Activated T-helper 1 cell treated with anti-CD3 and anti-CD28 coated beads, Interleukin-2, amount 50 U/mL, for 16 hours (primary cell): Measurements from ENCODE around the gene RSF1.

Experiments used
- DNase-seq, 2 donors: peaks; one replicate each; pipeline ENCODE4 v3.0.0-alpha.2; 2020; ENCODE audit warnings: low read depth in 1 of 2, low spot score in 1 of 2

The RSF1 gene

DNA sequence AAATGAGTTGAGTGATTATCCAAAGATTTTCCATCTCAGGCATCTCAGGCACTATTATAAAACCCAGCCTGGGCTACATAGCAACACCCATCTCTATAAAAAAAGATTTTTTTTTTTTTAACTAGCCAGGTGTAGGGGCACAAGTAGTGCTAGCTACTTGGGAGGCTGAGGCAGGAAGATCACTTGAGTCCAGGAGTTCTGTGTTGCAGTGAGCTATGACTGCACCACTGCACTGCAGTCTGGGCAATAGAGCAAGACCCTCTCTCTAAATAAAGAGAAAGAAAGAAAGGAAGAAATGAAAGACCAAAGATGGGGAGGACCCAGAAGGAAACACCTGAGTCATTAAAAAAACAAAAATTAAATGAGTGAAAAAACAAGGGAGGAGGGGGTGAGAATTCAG lies 14.1 kb downstream of the RSF1 start:
- no peak for DNase-seq

DNA sequence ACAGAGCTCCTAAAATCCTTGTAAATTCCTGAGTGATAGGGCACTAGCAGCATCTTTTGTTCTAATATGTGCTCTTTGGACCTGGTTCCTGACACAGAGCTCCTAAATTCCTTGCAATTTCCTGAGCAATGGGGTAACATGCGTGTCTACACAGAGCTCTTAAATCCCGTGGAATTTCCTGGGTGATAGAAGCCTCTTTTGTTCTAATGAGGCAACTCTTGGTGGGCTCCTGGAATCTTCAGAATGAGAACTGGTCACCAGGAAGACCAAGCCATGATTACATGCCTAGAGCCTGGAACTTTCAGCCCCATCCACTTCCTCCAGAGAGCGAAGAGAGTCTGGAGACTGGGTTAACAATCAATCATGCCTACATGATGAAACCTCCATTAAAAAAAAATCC lies 19.0 kb downstream of the RSF1 start:
- DNase-seq, result no peak

DNA sequence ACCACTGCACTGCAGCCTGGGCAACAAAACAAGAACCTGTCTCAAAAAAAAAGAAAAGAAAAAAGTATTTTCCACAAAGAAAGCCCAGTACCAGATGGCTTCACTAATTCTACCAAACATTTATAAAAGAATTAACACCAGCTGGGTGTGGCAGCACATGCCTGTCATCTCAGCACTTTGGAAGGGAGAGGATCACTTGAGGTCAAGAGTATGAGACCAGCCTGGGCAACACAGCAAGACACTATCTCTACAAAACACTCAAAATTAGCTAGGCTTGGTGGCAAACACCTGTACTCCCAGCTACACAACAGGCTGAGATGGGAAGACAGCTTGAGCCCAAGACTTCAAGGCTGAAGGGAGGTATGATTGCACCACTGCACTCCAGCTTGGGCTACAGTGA lies 20.1 kb downstream of the RSF1 start:
- no peak for DNase-seq

DNA sequence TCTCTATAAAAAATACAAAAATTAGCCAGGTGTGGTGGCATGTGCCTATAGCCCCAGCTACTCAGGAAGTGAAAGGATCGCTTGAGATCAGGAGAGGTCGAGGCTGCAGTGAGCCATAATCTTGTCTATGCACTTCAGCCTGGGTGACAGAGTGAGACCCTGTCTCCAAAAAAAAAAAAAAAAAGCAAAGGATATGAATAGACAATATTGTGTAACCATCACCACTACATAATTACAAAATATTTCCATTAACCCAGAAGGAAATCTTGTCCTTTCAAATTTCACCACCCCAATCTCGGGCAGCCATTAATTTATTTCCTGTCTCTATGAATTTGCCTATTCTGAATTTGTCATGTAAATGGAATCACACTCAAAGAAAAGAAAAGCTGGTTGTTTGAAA lies 21.2 kb downstream of the RSF1 start:
- DNase-seq, result no peak

DNA sequence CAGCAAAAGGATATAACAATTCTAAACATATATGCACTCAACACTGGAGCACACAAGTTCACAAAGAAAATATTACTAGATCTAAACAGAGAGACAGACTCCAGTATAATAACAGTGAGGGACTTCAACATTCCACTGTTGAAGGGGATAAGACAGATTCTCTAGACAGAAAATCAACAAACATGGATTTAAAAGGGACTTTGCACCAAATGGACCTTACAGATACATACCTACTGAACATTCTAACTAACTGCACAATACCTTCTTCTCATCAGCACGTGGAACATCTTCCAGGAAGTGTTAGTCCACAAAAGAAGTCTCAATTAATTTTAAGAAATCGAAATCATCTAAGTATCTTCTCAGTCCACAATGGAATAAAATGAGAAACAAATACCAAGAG lies 26.6 kb downstream of the RSF1 start:
- DNase-seq, result no peak

DNA sequence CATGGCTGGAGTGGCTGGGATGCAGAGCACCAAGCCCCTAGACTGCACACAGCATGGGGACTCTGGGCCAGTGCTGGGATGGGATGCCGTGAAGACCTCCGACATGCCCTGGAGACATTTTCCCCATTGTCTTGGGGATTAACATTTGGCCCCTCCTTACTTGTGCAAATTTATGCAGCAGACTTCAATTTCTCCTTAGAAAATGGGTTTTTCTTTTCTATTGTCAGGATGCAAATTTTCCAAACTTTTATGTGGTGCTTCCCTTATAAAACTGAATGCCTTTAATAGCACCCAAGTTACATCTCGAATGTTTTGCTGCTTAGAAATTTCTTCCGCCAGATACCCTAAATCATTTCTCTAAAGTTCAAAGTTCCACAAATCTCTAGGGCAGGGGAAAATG lies 29.2 kb downstream of the RSF1 start:
- no peak for DNase-seq

DNA sequence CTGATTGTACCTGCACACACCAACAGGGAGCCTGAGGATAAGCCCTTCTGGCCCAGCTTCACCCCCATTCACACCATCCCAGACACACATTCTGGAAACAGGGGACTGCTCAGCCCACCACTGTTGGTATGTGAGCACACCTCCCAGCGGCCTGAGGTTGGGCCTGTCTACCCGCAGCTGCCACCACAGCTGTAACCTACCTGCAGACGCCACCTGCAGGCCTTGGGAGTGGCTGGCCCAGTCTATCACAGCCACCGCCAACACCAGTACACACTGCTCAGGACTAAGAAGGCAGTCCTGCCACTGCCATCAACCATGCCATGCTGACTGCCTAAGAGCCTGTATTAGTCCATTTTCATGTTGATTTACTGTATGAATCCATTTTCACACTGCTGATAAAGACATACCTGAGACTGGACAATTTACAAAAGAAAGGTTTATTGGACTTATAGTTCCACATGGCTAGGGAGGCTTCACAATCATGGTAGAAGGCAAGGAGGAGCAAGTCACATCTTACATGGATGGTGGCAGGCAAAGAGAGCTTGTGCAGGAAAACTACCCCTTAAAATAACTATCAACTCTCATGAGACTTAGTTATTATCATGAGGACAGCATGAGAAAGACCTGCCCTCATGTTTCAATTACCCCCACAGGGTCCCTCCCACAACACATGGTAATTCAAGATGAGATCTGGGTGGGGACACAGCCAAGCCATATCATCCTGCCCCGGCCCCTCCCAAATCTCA lies 30.6 kb downstream of the RSF1 start:
- DNase-seq, result no peak

DNA sequence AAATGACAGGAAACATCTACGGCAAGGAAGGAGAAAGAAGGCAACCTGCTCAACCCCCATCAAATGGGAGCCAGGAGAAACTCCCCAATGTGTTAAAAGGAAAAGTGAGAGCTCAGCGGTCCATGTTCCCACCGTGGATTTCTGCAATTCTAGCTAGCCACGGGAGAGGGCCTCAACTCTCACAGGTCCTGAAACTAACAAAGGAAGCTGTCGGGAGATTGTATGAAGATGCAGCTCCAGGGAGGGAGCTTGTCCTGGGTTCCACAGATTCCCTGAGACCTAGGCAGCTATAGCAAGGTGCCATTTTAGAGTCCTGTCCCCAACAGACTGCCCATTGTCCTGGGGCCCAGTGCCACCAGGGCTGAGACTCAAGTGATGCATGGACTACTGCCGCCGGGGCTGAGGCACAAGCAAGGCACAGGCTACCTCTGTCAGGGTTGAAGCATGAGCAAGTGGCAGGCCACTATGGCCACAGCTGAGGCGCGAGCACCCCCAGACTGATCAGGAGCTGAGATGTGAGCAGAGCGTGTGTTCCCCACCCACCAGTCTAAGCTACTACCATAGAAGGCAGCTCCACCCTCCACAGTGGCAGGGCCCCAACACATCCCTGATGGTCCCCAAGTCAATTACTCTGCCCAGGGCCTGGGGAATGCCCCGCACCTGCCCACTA lies 31.3 kb downstream of the RSF1 start:
- no peak for DNase-seq

DNA sequence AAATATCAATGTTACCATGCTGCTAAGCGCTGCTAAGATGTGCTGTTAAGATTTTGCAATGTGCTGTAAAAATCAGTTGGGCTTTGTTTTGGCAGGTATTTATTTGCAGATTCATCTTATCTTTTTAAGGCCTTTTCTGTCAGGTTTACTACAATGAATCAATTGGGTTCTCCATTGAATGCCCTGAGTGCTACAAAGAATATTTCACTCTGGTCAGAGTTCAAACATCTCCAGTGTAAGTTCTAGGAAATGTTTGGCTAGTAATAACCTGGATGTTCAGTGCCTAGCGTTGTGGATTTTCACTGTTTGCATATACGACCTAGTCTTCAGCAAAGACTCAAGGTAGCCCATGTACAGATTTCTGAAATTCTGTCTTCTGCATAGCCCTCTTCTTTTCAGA lies 36.0 kb downstream of the RSF1 start:
- no peak for DNase-seq

DNA sequence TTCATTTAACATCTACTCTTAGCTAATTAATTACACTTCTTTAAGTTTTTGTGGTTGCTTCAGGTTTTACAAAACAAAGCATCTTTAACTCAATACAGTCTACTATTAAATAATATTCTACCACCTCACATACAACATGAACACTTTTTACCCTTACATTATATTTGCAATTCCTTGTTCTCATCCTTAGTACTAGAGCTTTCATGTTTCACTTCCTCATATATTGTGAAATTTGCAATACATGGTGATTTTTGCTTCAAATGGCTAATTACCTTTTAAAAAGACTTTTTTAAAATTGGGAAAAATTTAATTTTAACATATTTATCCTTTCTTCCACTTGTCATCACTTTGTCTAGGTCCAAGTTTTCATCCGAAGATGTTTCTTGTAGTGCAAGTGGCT lies 37.5 kb downstream of the RSF1 start:
- DNase-seq, result no peak

DNA sequence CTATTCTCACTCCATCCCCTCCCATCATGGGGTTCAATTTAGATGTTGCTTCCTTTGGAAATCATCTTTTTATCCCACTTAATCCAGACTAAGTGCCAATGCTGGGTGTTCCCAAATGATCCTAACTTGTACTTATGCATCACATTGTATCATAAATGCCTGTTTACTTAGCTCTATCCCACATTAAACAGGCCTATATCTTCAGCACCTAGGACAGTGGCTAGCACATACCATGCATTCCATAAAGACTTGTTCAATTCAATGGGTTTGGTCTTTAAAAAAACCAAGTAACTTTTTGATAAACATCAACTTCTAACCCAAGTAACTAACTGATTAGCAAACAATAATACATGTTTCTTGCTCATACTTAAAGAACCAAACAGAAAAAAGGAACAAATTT lies 40.6 kb downstream of the RSF1 start:
- DNase-seq, result no peak

DNA sequence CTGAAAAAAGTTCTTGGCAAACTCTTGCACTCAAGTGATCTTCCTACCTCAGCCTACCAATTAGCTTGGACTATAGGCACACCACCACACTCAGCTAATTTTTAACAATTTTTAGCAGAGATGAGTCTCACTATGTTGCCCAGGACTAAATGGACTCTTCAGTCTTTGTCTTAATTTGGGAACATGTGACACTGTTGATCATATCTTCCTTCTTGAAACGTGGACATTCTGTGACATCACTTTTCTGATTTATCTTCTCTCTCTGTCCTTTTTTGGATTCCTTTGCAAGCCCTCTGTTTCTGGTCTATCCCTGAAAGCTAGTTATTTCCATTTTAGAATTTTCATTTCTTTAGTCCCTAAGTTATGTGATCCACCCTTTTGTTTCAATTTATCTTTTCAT lies 42.0 kb downstream of the RSF1 start:
- DNase-seq, result no peak

DNA sequence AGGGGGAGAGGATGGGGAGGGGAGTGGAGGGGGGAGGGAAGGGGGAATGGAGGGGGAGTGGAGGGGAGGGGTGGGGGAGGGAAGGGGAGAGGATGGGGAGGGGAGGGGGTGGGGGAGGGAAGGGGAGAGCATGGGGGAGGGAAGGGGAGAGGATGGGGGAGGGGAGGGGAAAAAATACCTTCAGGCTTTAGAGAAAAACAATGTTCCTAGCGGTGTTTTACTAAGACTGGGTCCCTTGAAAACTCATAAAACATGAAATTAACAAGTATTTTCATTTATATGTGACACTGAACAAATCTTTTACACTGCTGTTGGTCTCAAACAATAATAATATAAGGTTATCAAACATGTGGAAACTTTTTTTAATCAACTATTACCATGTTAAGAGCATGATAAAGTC lies 42.4 kb downstream of the RSF1 start:
- DNase-seq, result no peak

DNA sequence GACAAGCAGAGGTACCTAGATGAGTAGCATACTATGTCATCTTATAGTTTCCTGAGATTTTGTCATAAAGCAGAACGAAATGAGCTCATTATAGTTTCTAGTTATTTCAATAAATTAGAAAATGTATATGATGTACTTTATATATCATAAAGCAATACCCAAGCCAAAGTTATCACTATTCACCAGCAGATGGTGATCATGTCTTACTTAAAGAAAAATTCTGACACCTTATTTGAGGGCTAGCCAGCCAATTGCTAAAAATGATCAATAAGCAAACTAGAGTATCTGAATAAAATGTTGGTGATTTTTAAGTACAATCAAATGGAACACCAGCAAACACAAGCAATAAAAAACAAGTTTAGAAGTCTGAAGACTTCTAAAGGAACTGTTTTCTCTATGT lies 44.1 kb downstream of the RSF1 start:
- no peak for DNase-seq

DNA sequence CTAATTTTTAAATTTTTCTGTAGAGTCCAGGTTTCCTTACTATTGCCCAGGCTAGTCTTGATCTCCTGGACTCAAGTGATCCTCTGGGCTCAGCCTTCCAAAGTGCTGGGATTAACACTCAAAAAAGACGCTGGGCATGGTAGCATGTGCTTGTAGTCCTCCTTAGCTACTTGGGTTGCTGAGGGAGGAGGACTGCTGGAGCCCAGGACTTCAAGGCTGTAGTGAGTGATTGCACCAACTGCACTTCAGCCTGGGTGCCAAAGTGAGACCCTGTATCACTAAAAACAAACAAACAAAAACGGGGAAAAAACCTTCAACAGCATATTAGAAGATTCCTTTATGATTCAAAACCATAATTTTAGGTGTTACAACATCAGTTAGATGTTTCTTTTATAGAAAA lies 44.6 kb downstream of the RSF1 start:
- no peak for DNase-seq

DNA sequence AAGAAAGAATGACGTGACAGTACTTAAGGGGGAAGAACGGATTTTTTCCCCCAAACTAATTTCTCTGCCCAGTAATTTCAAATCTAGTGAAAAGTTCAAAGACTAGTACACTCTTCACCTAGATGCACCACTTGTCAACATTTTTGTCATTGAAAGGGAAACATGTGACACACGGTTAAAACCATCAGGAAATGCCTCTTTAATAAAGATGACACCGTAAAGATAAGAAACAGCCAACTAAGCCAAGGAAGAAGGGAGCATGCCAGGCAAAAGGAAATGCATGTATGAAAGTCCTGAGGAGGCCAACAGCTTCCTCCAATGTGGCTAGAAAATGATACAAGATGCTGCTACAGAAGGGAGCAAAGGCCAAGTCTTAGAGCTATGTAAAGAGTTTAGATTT lies 49.4 kb downstream of the RSF1 start:
- no peak for DNase-seq

DNA sequence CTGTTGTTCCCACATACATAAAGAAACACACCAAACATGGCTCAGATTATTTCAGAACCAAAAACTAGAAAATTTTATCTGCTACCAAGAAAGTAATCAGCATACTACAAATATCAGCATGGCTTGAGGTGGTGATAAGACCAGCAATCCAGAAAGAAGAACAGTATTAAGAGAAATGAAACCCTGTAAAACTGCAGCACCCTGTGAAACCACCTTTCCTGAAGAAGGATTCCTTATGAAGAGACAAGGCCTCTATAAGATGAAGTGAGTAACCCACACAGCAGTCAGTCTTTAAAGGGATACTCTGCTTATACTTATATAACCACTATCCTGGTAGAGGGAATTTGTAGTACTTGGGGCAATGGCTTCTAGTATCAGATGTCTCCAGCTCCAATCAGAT lies 49.9 kb downstream of the RSF1 start:
- no peak for DNase-seq

DNA sequence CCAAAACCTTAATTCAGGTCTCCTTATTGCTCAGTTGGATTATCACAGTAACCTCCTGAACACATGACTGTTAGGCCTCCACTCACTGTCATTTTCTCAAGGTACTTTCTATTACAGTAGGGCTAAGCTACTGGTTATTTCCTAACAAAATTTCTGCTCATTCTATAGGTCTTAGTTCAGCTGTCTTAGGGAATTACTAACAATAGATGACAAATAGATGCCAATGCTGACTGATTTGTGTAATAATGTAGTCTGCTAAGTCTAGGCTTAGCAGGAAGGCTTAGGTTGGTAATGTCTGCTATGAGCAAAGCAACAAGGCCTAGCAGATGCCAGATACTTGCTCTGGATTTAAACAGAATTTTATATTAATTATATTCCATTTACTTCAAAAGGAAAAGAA lies 58.1 kb downstream of the RSF1 start:
- no peak for DNase-seq

DNA sequence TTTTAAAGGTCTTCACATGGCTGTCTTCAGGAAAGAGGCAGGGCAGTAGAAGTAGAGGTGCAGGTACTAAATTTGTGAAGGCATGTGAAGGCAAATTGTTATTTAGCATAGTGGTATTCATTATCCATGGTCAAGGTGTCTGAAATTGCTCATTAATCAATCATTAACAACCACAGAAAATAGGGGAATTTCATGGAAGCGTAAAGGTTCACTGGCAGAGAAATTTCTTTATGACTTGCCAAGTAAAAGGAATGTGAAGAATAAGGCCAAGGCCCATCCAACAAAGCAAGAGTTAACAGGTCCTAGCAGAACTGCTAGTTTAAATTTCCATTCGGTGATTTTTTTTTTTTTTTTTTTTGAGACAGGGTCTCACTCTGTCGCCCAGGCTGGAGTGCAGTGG lies 59.0 kb downstream of the RSF1 start:
- DNase-seq, result no peak

DNA sequence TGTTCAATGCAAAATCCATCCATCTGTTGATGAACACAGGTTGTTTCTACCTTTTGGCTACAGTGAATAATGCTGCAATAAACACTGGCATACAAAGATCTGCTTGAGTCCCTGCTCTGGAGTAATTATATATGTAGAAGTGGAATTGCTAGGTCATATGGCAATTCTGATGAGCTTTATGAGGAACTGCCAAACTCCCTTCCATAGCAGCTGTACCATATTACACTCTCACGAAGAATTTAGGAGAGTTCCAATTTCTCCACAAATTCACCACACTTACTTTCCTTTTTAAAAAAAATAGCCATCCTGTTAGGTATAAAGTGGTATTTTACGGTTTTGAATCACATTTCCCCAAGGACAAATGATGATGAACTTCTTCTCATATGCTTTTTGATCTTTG lies 62.2 kb downstream of the RSF1 start:
- DNase-seq, result no peak

DNA sequence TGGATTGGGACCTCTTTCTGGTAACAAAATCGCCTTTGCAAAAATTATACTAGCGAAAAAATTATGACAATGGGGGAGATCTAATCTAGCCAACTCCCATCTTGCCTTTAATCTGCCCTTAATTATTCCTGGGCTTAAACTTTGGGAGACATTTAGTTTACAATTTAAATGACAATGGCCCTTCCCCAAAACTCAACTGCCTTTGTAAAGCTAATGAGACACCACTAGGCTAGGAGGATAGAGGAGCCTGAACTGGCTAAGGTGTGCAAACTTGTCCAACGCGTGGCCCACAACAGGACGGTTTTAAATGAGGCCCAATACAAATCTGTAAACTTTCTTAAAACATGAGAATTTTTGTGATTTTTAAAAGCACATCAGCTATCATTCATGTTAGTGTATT lies 67.3 kb downstream of the RSF1 start:
- no peak for DNase-seq

DNA sequence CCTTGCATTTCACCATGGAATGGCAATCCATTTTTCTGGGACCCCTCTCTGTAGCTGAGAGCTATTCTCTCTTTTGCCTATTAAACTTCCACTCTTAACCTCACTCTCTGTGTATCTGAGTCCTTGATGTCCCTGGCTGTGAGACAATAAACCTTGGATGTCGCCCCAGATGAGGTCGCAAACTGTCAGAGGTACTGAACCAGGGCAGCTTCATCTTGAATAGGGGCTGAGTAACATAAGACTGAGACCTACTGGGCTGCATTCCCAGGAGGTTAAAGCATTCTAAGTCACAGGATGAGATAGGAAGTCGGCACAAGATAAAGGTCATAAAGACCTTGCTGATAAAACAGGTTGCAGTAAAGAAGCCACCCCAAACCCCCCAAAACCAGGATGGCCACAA lies 68.0 kb downstream of the RSF1 start:
- no peak for DNase-seq
